NCI-H446 (cell line): Measurements from ENCODE around the gene ANKRD29.
"Not testable (repeated sequence)": the region's sequence is repeated elsewhere in the genome, so short reads cannot be mapped to it uniquely, and the experiment has no call there.

Experiments used
- DNase-seq, 2 experiments: peaks; one replicate each; lab custom pipeline; 2025; lab: John Stamatoyannopoulos, UW

The ANKRD29 gene

DNA sequence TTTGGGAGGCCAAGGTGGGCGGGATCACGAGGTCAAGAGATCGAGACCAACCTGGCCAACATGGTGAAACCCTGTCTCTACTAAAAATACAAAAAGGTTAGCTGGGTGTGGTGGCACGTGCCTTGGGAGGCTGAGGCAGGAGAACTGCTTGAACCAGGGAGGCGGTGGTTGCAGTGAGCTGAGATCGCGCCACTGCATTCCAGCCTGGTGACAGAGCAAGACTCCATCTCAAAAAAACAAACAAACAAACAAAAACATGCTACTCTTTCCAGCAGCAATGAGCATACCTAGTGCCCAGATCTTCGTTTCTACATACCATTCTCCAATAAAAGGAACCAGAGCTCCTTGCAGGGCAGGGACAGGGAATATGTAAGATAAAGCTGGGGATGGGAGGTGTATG is 105.2 kb downstream of the ANKRD29 start:
- DNase-seq = not testable (repeated sequence)

DNA sequence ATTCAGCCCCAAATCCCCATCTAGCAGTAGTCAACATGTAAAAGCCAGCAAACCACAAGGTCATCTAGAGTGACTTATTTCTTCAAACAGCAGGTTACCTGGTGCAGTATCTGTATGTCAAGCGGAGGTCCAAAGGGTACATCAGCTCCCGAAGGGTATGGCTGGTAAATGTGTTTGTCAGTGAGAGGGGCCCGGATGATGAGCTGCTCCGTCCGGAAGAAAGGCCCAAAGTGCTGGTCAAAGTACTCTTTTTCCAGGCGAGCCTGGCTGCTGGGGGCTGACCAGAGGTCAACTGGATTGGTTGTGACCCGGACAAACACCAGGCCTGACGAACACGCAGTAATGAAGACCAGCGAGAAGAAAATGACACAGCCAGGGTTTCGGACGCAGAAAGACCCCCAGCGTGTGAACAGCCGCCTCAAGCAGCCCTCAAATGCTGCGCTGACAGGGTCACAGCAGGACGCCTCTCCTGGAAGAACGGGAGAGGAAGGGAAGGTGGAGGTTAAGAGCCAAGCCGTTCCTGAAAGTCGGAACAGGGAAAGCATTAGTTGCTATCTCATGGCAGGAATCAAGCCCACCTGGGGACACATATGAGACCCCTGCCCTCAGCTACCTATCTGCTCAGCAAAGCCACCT is 106.4 kb downstream of the ANKRD29 start:
- DNase-seq = no peak

DNA sequence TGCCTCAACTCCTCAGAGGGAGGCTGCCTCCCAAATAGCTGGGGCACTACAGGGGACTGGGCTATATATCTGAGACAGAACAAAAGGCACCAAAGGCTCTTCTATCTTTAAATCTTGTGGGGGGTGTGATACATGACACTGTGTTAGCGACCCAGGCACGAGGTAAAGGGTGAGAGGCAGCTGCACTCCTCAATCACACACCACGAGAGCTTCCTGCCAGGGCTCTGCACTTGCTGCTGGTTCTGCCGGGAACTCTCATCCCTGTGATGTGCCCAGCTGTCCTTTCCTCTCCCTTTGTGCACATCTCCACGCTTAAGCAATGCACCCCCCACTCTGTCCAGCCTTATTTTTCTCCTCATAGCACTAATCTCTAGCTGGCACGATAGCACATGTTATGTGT is 108.8 kb downstream of the ANKRD29 start:
- DNase-seq = no peak

DNA sequence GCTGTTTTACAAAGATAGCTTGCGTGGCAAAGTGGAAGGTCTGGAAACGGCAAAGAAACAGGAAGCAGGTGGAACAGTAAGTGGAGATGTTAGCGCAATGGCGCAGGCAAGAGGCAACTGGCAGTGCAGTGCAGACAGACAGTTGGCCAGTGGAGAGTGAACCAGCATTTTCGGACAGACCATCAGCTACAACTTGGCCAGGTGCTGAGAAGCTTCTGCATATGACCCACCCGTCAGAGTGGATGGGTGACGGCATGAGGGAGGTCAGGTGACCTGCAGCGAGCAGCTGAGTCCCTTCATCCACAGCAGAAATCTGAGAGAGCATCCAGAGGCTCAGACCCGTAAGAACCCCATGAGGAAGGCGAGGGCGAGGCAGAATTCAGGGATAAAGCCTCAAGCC is 110.2 kb downstream of the ANKRD29 start:
- DNase-seq = no peak

DNA sequence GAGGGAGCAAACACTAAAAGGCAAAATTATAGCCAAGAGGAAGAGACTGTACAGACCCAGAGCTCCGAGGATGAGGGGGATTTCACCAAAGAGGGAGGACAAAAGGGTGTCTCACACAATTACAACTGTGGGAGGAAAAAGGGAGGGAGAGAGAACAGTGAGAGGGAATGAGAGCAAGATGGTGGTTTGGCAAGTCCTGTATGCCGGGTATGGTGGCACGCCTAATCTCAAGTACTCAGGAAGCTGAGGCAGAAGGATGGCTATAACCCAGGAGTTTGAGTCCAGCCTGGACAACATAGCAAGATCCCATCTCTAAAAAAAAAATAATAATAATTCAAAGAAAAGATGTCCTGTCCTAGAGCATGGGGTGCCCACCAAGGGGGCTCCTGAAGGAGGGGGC is 110.7 kb downstream of the ANKRD29 start:
- DNase-seq = no peak

DNA sequence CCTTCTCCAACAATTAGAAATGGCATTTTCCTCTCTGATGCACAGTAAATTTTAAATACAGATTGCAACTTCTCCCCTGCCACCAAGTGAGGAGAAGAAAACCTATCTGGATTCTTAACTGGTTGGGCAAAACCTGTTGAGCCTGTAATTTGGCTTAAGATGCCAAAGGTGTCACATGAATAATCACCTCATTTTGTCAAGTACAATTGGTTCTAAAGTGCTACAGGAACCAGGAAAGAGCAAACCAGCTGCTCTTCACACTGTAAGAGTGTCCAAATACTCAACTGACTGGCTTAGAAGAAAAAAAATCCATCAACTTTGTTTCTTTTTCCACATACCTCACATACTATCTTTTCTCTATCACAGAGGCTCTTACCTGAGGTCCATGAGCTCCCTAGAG is 111.8 kb downstream of the ANKRD29 start:
- DNase-seq = no peak
